GM20000 (cell line): ENCODE data around the gene MPRIP.

Source experiments
- DNase-seq: peaks from one replicate; pipeline ENCODE4 v3.0.0; 2012; ENCODE audit warnings: low spot score
- TF ChIP-seq, protein P1 (sequence below): IDR thresholded peaks from 2 replicates; pipeline ENCODE4 v1.5.1; 2012; ENCODE audit warnings: mild to moderate bottlenecking, control low read depth; ENCODE audit errors: extremely low read depth, missing control alignments

Gene MPRIP

DNA sequence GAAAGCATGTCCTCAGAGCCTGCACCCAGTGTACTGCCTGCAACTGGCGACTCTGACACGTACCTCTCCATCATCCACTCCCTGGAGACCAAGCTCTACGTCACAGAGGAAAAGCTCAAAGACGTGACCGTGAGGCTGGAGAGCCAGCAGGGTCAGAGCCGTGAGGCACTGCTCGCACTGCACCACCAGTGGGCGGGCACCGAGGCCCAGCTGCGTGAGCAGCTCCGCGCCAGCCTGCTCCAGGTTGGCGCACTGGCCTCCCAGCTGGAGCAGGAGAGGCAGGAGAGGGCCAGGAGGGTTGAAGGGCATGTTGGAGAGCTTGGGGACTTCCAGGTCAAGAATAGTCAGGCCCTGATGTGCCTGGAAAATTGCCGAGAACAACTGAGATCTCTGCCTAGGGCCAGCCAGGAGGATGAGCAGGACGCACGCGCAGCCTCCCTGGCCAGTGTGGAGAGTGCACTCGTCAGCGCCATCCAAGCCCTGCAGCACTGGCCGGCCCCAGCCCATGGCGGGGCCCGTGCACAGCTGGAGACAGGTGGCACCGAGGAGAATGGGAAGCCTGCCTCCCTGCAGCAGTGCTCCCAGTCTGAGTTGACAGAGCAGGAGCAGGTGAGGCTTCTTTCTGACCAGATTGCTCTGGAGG is 123.5 kb downstream of the MPRIP start:
- TF ChIP-seq, protein P1, sequence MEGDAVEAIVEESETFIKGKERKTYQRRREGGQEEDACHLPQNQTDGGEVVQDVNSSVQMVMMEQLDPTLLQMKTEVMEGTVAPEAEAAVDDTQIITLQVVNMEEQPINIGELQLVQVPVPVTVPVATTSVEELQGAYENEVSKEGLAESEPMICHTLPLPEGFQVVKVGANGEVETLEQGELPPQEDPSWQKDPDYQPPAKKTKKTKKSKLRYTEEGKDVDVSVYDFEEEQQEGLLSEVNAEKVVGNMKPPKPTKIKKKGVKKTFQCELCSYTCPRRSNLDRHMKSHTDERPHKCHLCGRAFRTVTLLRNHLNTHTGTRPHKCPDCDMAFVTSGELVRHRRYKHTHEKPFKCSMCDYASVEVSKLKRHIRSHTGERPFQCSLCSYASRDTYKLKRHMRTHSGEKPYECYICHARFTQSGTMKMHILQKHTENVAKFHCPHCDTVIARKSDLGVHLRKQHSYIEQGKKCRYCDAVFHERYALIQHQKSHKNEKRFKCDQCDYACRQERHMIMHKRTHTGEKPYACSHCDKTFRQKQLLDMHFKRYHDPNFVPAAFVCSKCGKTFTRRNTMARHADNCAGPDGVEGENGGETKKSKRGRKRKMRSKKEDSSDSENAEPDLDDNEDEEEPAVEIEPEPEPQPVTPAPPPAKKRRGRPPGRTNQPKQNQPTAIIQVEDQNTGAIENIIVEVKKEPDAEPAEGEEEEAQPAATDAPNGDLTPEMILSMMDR = no peak
- DNase-seq = no peak

- no peak for DNase-seq
These were observed 124.2 kb downstream of the MPRIP start for GRCh38 chr17:17166446-17166845.

GRCh38 chr17:17167356-17167755 is 125.1 kb downstream of the MPRIP start:
- no peak for DNase-seq
- TF ChIP-seq, protein P1 = no peak

More at GRCh38 chr17:17166446-17166845, 124.2 kb downstream of the MPRIP start:
- TF ChIP-seq, protein P1 = no peak

DNA sequence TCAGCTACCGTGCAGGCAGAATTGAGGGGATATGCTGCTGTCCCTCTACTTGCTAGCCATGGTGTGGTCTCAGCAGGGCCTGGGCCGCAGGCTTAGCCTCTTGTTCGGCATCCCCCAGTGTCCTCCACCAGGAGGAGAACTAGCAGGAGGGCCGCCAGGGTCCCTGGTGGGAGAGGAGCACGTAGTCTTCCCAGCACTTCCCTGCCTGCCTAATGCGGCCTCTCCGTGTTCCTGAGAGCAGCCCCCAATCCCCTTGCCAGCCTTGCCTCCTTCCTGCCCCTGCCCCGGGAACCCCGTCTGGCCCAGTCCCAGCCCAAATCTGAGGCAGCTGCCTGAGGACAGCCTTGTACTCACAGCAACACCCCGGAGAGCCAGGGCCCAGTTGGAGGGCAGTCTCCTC is 125.7 kb downstream of the MPRIP start:
- TF ChIP-seq, protein P1 = no peak
- DNase-seq = no peak

GRCh38 chr17:17168401-17168800 is 126.1 kb downstream of the MPRIP start:
- TF ChIP-seq, protein P1 = no peak
- DNase-seq = no peak

GRCh38 chr17:17169396-17169795 is 127.1 kb downstream of the MPRIP start:
- TF ChIP-seq, protein P1 = no peak
- DNase-seq = no peak

DNA sequence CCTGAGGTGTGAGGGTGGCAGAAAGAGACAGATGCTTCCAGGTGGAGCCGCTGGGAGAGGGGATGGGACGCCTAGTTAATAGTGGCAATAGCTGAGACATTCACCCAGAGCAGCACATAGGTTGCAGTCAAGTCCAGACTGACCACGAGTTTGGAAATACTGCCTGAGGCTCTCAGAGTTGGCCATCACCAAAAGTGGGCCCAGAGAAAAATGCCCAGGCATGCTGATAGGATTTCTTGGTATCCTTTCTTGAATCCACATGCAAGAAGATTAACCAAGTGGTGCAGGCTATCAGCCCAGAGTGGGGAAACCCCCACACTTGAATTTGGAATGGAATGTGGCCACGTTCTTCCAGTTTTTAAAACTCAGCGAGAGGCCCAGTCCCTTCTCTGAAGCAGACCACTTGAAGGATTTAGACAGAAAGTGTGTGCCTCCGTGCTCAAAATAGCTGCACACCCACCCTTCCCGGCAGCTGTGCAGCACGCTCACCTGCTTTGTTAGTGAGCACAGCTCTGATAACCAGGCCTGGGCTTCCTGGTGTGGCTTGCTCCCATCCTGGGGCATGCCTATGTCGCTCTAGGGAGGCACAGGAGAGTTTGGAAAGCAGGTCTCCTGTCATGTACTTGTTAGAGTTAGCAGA is 128.2 kb downstream of the MPRIP start:
- no peak for DNase-seq
- TF ChIP-seq, protein P1 = no peak
